ENCODE results near the gene CCDC74B. TPM values are rescaled to one million over a fixed set of nuclear protein-coding genes. Genes with fewer than 3 reads are reported as not detected.
"Not testable (repeated sequence)": the region's sequence is repeated elsewhere in the genome, so short reads cannot be mapped to it uniquely, and the experiment has no call there.

The CCDC74B gene
- total RNA-seq, 1 experiment from 2014 or later, result 0.34 TPM

GRCh38 chr2:130159376-130159775 is 14.5 kb upstream of the CCDC74B start:
- H3K9me3 ChIP-seq (replicated peaks); H3K27me3 ChIP-seq (replicated peaks); H3K4me3 ChIP-seq; H3K4me1 ChIP-seq (replicated peaks); H3K27ac ChIP-seq; DNase-seq (ENCODE audit: low read depth in 1 of 2, low spot score in 2 of 2): not testable (repeated sequence)
- peaks cover 24% of the 10 kb centered on the region for H3K36me3 ChIP-seq

- no peaks in the 10 kb centered on the region for H3K27me3 ChIP-seq (replicated peaks)
- no peak for DNase-seq (ENCODE audit: low read depth in 1 of 2, low spot score in 2 of 2)
- H3K36me3 ChIP-seq, result peaks cover 24% of the 10 kb centered on the region
- H3K4me1 ChIP-seq (replicated peaks), result no peaks in the 10 kb centered on the region
- no peaks in the 10 kb centered on the region for H3K9me3 ChIP-seq (replicated peaks)
- H3K4me3 ChIP-seq, result no peak overlapping the region
- no peak overlapping the region for H3K27ac ChIP-seq
These were observed 13.7 kb upstream of the CCDC74B start for GRCh38 chr2:130158631-130159030.

GRCh38 chr2:130157825-130158514 is 13.1 kb upstream of the CCDC74B start:
- not testable (repeated sequence) for H3K9me3 ChIP-seq (replicated peaks); H3K27ac ChIP-seq; H3K4me3 ChIP-seq; DNase-seq (ENCODE audit: low read depth in 1 of 2, low spot score in 2 of 2); H3K27me3 ChIP-seq (replicated peaks); H3K4me1 ChIP-seq (replicated peaks)
- peaks cover 22% of the 10 kb centered on the region for H3K36me3 ChIP-seq

- not testable (repeated sequence) for DNase-seq (ENCODE audit: low read depth in 1 of 2, low spot score in 2 of 2); H3K27ac ChIP-seq; H3K9me3 ChIP-seq (replicated peaks); H3K4me3 ChIP-seq; H3K27me3 ChIP-seq (replicated peaks); H3K4me1 ChIP-seq (replicated peaks)
- H3K36me3 ChIP-seq, result peaks cover 17% of the 10 kb centered on the region
These were observed 12.4 kb upstream of the CCDC74B start for GRCh38 chr2:130157354-130157753.

- Histone ChIP-seq H3K4me3 (no peak overlapping the region), H3K27me3 (replicated peaks) (no peaks in the 10 kb centered on the region), H3K9me3 (replicated peaks) (no peaks in the 10 kb centered on the region), H3K27ac (no peak overlapping the region), H3K36me3 (peaks cover 17% of the 10 kb centered on the region), H3K4me1 (replicated peaks) (no peaks in the 10 kb centered on the region)
- DNase-seq (ENCODE audit: low read depth in 1 of 2, low spot score in 2 of 2), result no peak
These were observed 11.7 kb upstream of the CCDC74B start for GRCh38 chr2:130156624-130157004.

- peak; percentile 23 to 62 for DNase-seq (ENCODE audit: low read depth in 1 of 2, low spot score in 2 of 2)
- not testable (repeated sequence) for H3K9me3 ChIP-seq (replicated peaks); H3K4me3 ChIP-seq; H3K27ac ChIP-seq; H3K4me1 ChIP-seq (replicated peaks); H3K27me3 ChIP-seq (replicated peaks)
- H3K36me3 ChIP-seq, result peaks cover 17% of the 10 kb centered on the region
These were observed 11.2 kb upstream of the CCDC74B start for GRCh38 chr2:130155956-130156623.

- H3K27ac ChIP-seq, result no peak overlapping the region
- no peaks in the 10 kb centered on the region for H3K27me3 ChIP-seq (replicated peaks)
- no peaks in the 10 kb centered on the region for H3K9me3 ChIP-seq (replicated peaks)
- no peaks in the 10 kb centered on the region for H3K4me1 ChIP-seq (replicated peaks)
- no peak for DNase-seq (ENCODE audit: low read depth in 1 of 2, low spot score in 2 of 2)
- no peak overlapping the region for H3K4me3 ChIP-seq
- H3K36me3 ChIP-seq, result peaks cover 17% of the 10 kb centered on the region
These were observed 10.2 kb upstream of the CCDC74B start for GRCh38 chr2:130154773-130155765.

- H3K4me3 ChIP-seq; DNase-seq (ENCODE audit: low read depth in 1 of 2, low spot score in 2 of 2); H3K27me3 ChIP-seq (replicated peaks); H3K27ac ChIP-seq; H3K4me1 ChIP-seq (replicated peaks); H3K9me3 ChIP-seq (replicated peaks): not testable (repeated sequence)
- peaks cover 17% of the 10 kb centered on the region for H3K36me3 ChIP-seq
These were observed 9.5 kb upstream of the CCDC74B start for GRCh38 chr2:130154423-130154770.

- not testable (repeated sequence) for H3K4me3 ChIP-seq; H3K27ac ChIP-seq; H3K4me1 ChIP-seq (replicated peaks); H3K27me3 ChIP-seq (replicated peaks); H3K9me3 ChIP-seq (replicated peaks); DNase-seq (ENCODE audit: low read depth in 1 of 2, low spot score in 2 of 2)
- H3K36me3 ChIP-seq, result peaks cover 17% of the 10 kb centered on the region
These were observed 9.0 kb upstream of the CCDC74B start for GRCh38 chr2:130153721-130154422.

- no peak overlapping the region for H3K4me3 ChIP-seq
- no peaks in the 10 kb centered on the region for H3K27me3 ChIP-seq (replicated peaks)
- H3K9me3 ChIP-seq (replicated peaks), result no peaks in the 10 kb centered on the region
- peaks cover 17% of the 10 kb centered on the region for H3K36me3 ChIP-seq
- no peak overlapping the region for H3K27ac ChIP-seq
- H3K4me1 ChIP-seq (replicated peaks), result no peaks in the 10 kb centered on the region
- DNase-seq (ENCODE audit: low read depth in 1 of 2, low spot score in 2 of 2), result no peak
These were observed 8.1 kb upstream of the CCDC74B start for GRCh38 chr2:130152816-130153595.

- H3K27ac ChIP-seq; H3K27me3 ChIP-seq (replicated peaks); H3K4me3 ChIP-seq; H3K4me1 ChIP-seq (replicated peaks); DNase-seq (ENCODE audit: low read depth in 1 of 2, low spot score in 2 of 2); H3K9me3 ChIP-seq (replicated peaks): not testable (repeated sequence)
- H3K36me3 ChIP-seq, result peaks cover 17% of the 10 kb centered on the region
These were observed 7.4 kb upstream of the CCDC74B start for GRCh38 chr2:130152136-130152815.

GRCh38 chr2:130151145-130151512 is 6.2 kb upstream of the CCDC74B start:
- DNase-seq (ENCODE audit: low read depth in 1 of 2, low spot score in 2 of 2); H3K4me3 ChIP-seq; H3K27ac ChIP-seq; H3K9me3 ChIP-seq (replicated peaks); H3K4me1 ChIP-seq (replicated peaks); H3K27me3 ChIP-seq (replicated peaks): not testable (repeated sequence)
- peaks cover 12% of the 10 kb centered on the region for H3K36me3 ChIP-seq

All from SJSA1 (cell line).